MM.1S (cell line): ENCODE results near the gene SF3B5.

ENCODE experiments used
- EZH2 ChIP-seq: fragments of 300-600 bp; sonication (generic); optimal IDR thresholded peaks from 2 replicates; pipeline ENCODE3; 2017; ENCODE audit warnings: low read depth, mild to moderate bottlenecking, antibody characterized with exemption, low read length, mixed read lengths
- EZH2phosphoT487 ChIP-seq: fragments of 300-600 bp; sonication (generic); IDR thresholded peaks from 2 replicates; pipeline ENCODE4 v1.6.1; 2018; ENCODE audit warnings: antibody characterized with exemption, low read length
- TF ChIP-seq, protein P1 (sequence below): fragments of 300-600 bp; sonication (generic); IDR thresholded peaks from 2 replicates; pipeline ENCODE4 v1.5.1; 2016; ENCODE audit warnings: antibody characterized with exemption, low read length, mixed read lengths

DNA sequence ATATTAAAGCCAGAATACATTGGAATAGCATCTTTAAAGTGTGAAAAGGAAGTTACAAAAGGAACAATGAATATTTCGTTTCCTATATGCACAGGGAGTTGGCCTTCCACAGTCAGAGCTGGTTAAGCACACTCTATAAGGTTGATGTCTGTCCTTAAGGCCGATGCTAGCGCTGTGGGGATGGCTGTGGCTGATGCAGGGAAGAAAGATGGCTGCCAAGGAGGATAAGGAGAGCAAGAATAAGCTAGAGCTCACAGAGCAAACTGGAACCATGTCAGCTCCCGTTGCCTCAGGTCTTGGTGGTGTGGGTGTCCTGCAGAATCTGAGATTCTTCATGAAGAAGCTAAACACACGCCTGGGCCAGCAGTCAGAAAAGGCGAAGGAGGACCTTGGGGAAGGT, 34.1 kb upstream of the SF3B5 start:
- TF ChIP-seq, protein P1, sequence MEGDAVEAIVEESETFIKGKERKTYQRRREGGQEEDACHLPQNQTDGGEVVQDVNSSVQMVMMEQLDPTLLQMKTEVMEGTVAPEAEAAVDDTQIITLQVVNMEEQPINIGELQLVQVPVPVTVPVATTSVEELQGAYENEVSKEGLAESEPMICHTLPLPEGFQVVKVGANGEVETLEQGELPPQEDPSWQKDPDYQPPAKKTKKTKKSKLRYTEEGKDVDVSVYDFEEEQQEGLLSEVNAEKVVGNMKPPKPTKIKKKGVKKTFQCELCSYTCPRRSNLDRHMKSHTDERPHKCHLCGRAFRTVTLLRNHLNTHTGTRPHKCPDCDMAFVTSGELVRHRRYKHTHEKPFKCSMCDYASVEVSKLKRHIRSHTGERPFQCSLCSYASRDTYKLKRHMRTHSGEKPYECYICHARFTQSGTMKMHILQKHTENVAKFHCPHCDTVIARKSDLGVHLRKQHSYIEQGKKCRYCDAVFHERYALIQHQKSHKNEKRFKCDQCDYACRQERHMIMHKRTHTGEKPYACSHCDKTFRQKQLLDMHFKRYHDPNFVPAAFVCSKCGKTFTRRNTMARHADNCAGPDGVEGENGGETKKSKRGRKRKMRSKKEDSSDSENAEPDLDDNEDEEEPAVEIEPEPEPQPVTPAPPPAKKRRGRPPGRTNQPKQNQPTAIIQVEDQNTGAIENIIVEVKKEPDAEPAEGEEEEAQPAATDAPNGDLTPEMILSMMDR = no peak
- TF ChIP-seq EZH2 (no peak), EZH2phosphoT487 (no peak)
